ENCODE measurements around the gene ACTBL2.

- TF ChIP-seq CTCF (optimal IDR thresholded peaks at IDR 0.05 in 1 of 3, IDR thresholded peaks at IDR 0.05 in 1 of 3, conservative IDR thresholded peaks at IDR 0.05 in 1 of 3; ENCODE audit: extremely low read depth in 1 of 3, insufficient read depth in 2 of 3, low read length in 3 of 3) (no peak), EZH2 (IDR thresholded peaks at IDR 0.05; ENCODE audit: low read length) (no peak)
These were observed 43.0 kb downstream of the ACTBL2 start for GRCh38 chr5:57439601-57440000.

All from keratinocyte (primary cell).